Chondrocyte (in vitro differentiated cells): Measurements from ENCODE around the gene ILF2. TPM values are rescaled to one million over a fixed set of nuclear protein-coding genes. Genes with fewer than 3 reads are reported as not detected.
A peak's percentile ranks its signal among the peaks of the same experiment; 100 is the strongest.
"Not testable (repeated sequence)": the region's sequence is repeated elsewhere in the genome, so short reads cannot be mapped to it uniquely, and the experiment has no call there.

Experiments
- DNase-seq: peaks from one replicate; pipeline ENCODE4 v3.0.0; 2021; ENCODE audit warnings: mixed read lengths, low spot score
- H3K27ac Mint-ChIP-seq: one replicate; pipeline ENCODE4 v1.8.0; 2021; ENCODE audit warnings: mild to moderate bottlenecking, moderate library complexity, mixed read lengths; ENCODE audit not compliant: unreplicated experiment
- H3K27me3 Mint-ChIP-seq: 2 replicates; pipeline ENCODE4 v1.8.0; 2021; ENCODE audit warnings: low read depth, mixed read lengths
- H3K36me3 Mint-ChIP-seq: 2 replicates; pipeline ENCODE4 v1.8.0; 2021; ENCODE audit warnings: low read depth, mixed read lengths
- H3K4me1 Mint-ChIP-seq: 2 replicates; pipeline ENCODE4 v1.8.0; 2021; ENCODE audit warnings: low read depth, mild to moderate bottlenecking, mixed read lengths
- H3K4me3 Mint-ChIP-seq: one replicate; pipeline ENCODE4 v1.8.0; 2021; ENCODE audit warnings: mild to moderate bottlenecking, moderate library complexity, mixed read lengths; ENCODE audit not compliant: unreplicated experiment
- H3K9me3 Mint-ChIP-seq: 2 replicates; pipeline ENCODE4 v1.8.0; 2021; ENCODE audit warnings: low read depth, mixed read lengths
- CTCF ChIP-seq: fragments of 200-600 bp; sonication (generic); IDR thresholded peaks from 2 replicates; pipeline ENCODE4 v1.5.0; 2021; ENCODE audit warnings: antibody characterized with exemption, mild to moderate bottlenecking, moderate library complexity
- long read RNA-seq: library from polyadenylated mRNA; stranded (forward); transcript quantifications from one replicate; pipeline ENCODE4 v2.0.0, GENCODE V29; 2021
- total RNA-seq: library from RNA; stranded (reverse); gene quantifications from 3 replicates; pipeline ENCODE4 v1.2.1, GENCODE V29; 2021

ILF2 gene
- 120 to 164 TPM (median 122 TPM) in 3 replicates for total RNA-seq
- long read RNA-seq, transcript ILF2-201 (14 exons, 1,659 nt) = major isoform, 206 of 230 reads
- long read RNA-seq, partial matches to known transcripts = 9 of 230 reads
- long read RNA-seq, other reads (novel, unspliced or antisense) = 14 of 230 reads

DNA sequence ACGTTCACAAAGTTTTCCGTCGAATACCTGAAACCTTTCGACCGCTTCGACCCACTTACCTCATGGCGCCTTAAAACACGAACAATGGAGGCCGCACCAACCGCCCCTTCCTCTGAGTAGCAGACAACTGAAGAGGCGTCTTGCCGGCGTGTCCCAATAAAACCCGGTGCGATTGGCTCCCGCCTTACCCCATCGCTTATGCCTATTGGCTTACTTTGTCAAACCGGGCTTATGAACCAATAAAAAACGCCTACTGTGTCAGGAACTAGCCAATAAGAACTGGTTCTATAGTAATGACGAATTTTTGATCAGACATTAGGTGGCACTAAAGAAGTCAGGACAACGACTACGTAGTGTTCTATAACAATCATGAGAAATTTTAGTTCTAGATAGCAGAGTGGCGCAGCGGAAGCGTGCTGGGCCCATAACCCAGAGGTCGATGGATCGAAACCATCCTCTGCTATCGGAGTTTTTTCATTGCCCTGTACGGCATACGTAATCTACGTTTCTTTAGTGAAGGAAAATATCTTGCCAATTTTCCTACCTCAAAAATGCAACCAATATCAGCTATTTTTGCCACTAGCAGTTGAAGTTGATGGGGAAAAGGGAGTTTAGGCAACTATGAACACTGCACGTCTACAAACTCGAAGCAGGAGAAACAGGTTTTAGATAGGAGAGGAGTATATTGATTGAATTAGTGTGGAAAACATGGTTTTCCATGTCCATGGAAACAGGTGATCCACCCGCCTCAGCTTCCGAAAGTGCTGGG, at the start of gene ILF2:
TSS of gene ILF2 (minus strand) at position 135 of the 769 bp plus-strand sequence. CDS start at position 64, 71 bp downstream.
- Mint-ChIP-seq H3K36me3 (peaks cover 14% of the 10 kb centered on the region), H3K27me3 (no peaks in the 10 kb centered on the region), H3K9me3 (no peaks in the 10 kb centered on the region), H3K27ac (no peak within 1 kb of the TSS), H3K4me1 (peaks cover 23% of the 10 kb centered on the region), H3K4me3 (no peak within 1 kb of the TSS)
- peak; percentile 70 for TF ChIP-seq CTCF
- peak; percentile 95 for DNase-seq

DNA sequence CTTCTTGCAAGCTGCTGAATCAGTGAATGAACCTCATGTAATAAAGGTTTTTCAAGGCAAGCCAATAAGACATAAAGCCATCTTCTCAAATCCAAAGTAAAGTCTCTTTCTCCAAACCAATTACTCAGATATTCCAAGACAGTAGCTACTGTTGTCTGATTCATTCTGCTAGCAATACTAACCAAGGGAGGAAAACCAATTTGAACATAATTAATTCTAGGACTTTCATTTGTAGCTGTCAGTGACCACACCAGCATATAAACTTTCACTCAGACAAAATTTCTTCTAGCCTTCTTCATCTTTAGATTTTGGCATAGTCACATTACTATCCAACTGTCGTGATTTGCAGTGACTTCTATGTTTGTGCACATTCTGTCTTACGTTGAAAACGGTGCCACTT, 46.5 kb upstream of the ILF2 start:
- no peaks in the 10 kb centered on the region for H3K9me3 Mint-ChIP-seq
- no peaks in the 10 kb centered on the region for H3K4me1 Mint-ChIP-seq
- TF ChIP-seq CTCF = no peak
- DNase-seq = no peak
- no peaks in the 10 kb centered on the region for H3K36me3 Mint-ChIP-seq
- no peak overlapping the region for H3K27ac Mint-ChIP-seq
- no peak overlapping the region for H3K4me3 Mint-ChIP-seq
- H3K27me3 Mint-ChIP-seq = no peaks in the 10 kb centered on the region

DNA sequence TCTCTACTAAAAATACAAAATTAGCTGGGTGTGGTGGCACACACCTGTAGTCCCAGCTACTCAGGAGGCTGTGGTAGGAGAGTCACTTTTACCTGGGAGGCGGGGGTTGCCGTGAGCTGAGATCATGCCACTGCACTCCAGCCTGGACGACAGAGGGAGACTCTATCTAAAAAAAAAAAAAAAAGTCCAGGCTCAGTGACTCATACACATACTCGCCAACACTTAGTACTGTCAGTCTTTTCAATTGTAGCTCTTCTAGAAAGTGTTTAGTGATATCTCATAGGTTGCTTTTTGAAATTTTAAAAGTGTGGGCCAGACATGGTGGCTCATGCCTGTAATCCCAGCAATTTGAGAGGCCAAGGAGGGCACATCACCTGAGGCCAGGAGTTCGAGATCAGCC, 45.4 kb upstream of the ILF2 start:
- not testable (repeated sequence) for H3K4me1 Mint-ChIP-seq, H3K4me3 Mint-ChIP-seq, H3K27ac Mint-ChIP-seq, H3K9me3 Mint-ChIP-seq, H3K27me3 Mint-ChIP-seq, H3K36me3 Mint-ChIP-seq, DNase-seq

DNA sequence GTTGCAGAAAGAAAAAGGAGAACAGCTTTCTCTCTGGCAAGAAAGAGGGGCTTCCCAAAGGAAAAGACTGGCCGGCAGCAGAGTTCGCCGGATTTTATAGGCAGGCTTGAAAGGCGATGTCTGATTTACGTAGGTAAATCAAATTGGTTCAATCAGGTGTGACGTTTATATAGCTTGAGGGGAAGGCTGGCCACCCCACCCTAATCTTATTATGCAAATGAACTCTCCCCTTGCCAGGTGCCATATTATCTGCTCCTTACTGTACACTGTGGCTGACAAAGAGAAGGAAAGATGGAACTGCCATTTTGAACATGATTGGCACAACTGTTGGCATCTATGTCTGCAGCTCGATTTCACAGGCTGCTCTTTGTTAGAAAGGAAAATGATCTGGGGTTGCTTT, 40.2 kb upstream of the ILF2 start:
- Mint-ChIP-seq H3K4me3 (no peak overlapping the region), H3K27ac (no peak overlapping the region), H3K4me1 (no peaks in the 10 kb centered on the region), H3K9me3 (no peaks in the 10 kb centered on the region), H3K36me3 (no peaks in the 10 kb centered on the region), H3K27me3 (no peaks in the 10 kb centered on the region)
- no peak for DNase-seq
- TF ChIP-seq CTCF = no peak

DNA sequence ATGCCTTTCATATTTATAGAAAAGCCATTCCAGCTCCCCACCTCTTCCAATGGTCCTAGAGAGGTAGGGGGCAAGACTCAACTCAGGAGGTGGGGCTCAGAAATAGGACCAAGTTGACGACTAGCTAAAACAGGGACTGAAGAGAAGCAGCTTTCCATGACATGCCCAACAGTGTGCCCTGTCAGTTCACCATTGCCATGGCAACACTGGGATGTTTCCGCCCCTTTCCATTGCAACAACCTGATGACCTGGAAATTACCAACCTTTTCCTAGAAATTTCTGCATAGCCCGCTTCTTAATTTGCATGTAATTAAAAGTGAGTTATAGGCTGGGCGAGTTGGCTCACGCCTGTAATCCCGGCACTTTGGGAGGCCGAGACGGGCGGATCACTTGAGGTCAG, 34.7 kb upstream of the ILF2 start:
- H3K27ac Mint-ChIP-seq = no peak overlapping the region
- H3K27me3 Mint-ChIP-seq = no peaks in the 10 kb centered on the region
- H3K9me3 Mint-ChIP-seq = no peaks in the 10 kb centered on the region
- H3K36me3 Mint-ChIP-seq = no peaks in the 10 kb centered on the region
- DNase-seq = no peak
- H3K4me3 Mint-ChIP-seq = no peak overlapping the region
- no peaks in the 10 kb centered on the region for H3K4me1 Mint-ChIP-seq
- TF ChIP-seq CTCF = no peak

- no peak overlapping the region for H3K27ac Mint-ChIP-seq
- no peaks in the 10 kb centered on the region for H3K9me3 Mint-ChIP-seq
- no peaks in the 10 kb centered on the region for H3K27me3 Mint-ChIP-seq
- peaks cover 3% of the 10 kb centered on the region for H3K4me1 Mint-ChIP-seq
- H3K36me3 Mint-ChIP-seq = no peaks in the 10 kb centered on the region
- no peak for DNase-seq
- no peak for TF ChIP-seq CTCF
- H3K4me3 Mint-ChIP-seq = no peak overlapping the region
Measured at GRCh38 chr1:153699768-153700167, 29.0 kb upstream of the ILF2 start.
